ENCODE data around the gene ZCRB1.

DNA sequence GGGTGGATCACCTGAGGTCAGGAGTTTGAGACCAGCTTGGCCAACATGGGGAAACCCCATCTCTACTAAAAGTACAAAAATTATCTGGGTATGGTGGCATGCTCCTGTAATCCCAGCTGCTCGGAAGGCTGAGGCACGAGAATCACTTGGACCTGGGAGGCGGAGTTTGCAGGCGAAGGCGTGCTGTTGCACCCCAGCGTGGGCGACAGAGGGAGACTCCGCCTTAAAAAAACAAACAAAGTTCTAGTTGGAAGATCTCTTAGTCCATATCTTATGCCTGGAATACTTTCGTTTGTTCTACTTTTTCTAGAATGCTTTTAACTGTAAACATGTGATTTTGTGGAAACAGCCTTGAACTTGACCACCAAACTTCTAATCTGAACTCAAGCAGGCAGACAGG is 38.8 kb upstream of the ZCRB1 start:
- TF ChIP-seq, protein P1, sequence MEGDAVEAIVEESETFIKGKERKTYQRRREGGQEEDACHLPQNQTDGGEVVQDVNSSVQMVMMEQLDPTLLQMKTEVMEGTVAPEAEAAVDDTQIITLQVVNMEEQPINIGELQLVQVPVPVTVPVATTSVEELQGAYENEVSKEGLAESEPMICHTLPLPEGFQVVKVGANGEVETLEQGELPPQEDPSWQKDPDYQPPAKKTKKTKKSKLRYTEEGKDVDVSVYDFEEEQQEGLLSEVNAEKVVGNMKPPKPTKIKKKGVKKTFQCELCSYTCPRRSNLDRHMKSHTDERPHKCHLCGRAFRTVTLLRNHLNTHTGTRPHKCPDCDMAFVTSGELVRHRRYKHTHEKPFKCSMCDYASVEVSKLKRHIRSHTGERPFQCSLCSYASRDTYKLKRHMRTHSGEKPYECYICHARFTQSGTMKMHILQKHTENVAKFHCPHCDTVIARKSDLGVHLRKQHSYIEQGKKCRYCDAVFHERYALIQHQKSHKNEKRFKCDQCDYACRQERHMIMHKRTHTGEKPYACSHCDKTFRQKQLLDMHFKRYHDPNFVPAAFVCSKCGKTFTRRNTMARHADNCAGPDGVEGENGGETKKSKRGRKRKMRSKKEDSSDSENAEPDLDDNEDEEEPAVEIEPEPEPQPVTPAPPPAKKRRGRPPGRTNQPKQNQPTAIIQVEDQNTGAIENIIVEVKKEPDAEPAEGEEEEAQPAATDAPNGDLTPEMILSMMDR (IDR thresholded peaks at IDR 0.05; ENCODE audit: low read length) = no peak
- TF ChIP-seq EZH2 (optimal IDR thresholded peaks at IDR 0.05; ENCODE audit: low read depth, low read length) = no peak
